ENCODE measurements around the gene TMEM108.

TMEM108 gene

DNA sequence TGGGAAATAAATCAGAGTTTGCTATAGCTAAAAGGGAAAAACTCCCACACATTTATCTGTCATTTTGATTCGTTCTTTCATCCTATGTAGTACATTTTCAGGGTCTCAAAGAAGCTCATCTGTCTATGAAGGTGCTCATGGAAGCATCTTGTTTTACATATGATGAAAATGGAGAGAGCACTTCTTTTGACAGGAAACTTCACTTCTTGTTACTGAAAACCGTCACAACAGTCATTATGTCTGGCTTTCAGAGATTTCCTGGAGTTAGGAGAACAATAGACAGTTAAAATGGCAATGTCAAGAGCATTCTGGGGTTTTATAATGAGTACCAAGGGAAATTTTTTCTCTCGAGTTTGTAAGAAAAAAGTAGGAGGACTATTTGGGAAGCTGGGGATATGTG lies 83.3 kb downstream of the TMEM108 start:
- no peak for DNase-seq

DNA sequence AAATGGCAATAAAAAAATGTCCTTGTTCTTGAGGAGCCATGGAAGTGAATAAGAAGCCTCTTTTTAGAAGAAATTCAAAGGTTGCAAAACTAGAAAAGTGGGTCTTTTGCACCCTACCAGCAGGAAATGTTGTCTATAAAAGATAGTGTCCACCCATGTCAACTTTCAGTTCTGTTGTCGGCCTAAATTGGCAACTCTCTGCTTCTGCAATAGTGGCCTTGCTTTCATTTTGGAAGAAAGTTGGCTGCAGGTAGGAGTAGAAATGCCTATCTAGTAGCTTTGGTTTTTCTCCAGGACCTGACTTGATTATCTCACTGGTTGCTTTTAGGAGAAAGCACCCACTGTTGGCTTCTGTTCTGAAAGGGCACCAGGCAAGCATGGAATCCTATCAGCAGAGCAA lies 85.4 kb downstream of the TMEM108 start:
- peak; percentile 11 for DNase-seq

DNA sequence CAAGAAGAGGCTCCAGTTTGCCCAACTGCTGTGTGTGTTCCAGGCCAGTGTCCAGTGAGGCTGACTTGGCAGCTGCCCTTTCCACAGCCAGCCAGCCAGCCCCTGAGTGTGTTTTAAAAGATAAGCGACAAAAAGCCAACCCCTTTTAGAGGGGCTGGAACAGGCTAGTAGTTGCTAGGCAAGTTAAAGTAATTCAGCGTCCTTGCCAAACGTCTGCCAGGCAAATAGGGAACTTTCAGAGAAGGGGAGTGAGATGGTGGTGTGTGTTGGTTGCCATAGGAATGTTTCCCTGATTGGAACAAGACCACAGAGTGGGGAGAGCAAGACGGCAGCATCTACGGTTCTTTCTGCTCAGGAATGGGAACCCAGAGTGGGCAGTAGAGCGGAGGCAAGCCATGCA lies 86.3 kb downstream of the TMEM108 start:
- peak; percentile 75 for DNase-seq

DNA sequence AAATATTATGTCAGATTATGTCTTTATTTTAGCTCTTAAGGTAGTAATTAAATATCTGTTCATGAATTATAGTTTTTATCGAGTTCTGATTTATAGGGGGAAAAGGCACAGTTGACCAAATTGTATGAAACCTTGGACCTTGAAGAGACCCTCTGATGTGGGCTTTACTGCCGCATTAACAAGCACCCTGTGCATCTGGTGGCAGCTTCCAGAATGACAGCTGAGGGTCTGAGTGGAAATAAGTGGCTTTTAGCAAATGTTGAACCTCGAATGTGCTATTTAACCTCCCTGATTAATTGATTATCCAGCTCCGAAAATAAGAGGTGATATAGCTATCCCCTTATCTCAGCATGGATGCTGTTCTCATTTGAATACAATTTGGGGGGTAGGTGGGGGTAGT lies 87.0 kb downstream of the TMEM108 start:
- no peak for DNase-seq

DNA sequence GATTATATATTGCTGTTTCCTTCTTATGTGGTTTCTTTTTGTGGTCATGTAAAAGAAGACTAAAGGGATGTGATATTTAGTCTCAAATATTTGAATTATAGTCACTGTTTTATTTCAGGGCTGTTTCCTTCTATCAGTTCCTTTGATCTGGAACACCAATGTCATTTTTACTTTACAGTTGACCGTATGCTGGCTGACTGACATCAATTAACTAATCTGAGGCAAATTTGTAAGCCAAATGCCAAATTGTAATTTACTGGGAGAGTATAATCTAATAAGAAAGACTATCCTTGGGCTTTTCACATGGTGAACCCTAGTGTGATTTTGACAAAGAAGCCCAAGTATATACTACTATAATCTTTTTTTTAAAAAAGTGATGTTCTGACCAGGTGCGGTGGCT lies 87.6 kb downstream of the TMEM108 start:
- no peak for DNase-seq

DNA sequence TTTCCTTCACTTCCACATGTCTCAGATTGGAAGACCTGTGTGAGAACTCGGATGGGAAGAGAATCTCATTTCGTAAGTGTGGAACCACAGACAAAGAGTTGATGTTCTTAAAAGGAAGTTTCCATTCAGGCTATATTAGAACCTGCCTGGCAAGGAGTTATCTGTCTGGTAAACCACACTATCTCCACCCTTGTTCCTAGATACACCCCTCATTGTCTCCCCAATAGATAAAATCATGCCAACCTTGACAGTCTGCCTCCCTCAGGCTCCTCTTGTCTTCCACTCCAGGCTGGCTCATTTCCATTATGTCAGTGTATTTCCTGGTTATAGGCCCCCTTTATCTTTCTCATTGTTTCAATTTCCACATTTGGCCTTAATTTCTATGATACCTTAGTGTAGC lies 89.2 kb downstream of the TMEM108 start:
- peak; percentile 16 for DNase-seq

DNA sequence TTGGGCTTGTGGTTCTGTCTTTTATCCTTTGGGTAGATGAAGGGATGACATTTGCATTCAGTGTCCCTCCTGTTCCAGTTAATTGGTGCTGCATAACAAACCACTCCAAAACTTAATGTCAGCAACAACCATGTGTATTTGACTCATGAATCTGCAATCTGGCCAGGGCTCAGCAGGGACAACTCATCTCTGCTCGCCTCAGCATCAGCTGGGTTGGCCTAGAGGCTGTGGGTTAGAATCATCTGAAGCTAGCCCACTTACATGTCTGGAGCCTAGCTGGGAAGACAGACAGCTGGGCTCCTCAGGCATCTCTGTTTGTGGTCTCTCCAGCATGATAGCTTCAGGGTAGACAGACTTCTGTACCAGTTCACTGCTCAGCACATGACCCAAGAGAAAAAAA lies 92.0 kb downstream of the TMEM108 start:
- no peak for DNase-seq

DNA sequence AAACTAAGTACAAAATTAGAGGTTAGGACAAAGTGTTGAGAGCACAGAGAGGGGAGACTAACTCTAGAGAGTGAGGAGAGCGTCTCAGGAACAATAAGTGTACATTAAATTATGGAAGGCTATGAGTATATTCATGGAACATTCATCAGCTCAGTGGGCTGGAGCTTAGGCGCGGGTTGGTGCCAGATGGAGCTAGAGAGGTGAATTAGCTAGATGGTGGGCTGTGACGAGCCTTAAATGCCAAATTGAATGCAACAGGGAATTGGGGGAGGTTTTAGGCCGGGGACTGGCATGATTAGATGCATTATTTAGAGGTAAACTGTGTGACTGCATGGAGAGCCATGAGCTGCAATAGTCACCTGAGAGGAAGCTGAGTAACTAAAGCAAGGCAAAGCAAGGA lies 97.1 kb downstream of the TMEM108 start:
- DNase-seq, result no peak

DNA sequence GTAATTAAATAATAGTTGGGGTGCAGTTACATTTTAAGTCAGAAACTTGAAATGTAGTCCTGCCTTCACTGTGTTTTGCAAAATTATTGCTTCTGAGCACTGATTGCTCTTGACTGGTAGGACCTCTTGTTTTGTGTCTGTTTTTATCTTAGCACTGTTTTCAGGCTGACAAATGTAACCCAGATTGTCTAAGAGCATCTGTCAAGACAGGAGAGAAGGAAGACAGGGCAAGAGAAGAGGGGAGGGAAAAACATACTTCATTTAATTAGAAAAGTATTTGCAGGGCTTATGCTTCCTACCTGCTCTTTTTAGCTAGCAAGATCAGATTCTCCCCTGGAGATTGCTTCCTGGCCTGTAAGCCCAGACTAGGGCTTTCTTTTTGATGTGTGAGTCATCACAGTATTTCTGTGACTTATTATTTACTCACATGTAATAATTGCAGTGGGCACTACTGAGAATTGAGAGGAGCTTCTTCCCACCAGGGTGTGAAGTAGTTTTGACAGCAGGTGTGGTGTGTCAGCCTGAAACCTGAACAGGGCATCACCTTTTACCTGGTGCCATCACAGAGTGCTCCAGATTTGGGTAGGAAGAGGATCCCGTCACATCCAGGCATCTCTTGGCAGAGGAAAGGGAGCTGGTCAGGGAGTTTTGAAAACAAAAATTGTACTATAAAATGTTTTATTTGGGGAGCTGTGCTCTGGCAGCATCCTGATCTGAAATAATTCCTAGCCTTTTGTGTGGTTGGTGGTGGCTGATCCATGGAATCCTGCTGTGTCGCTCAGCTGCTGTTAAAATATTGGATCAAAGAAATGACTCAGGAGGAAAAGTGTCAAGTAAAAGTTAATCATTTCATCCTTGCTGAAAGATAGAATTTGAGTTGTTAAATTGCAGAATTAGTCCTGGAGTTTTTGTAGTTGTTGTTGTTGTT lies 98.2 kb downstream of the TMEM108 start:
- DNase-seq, result no peak

DNA sequence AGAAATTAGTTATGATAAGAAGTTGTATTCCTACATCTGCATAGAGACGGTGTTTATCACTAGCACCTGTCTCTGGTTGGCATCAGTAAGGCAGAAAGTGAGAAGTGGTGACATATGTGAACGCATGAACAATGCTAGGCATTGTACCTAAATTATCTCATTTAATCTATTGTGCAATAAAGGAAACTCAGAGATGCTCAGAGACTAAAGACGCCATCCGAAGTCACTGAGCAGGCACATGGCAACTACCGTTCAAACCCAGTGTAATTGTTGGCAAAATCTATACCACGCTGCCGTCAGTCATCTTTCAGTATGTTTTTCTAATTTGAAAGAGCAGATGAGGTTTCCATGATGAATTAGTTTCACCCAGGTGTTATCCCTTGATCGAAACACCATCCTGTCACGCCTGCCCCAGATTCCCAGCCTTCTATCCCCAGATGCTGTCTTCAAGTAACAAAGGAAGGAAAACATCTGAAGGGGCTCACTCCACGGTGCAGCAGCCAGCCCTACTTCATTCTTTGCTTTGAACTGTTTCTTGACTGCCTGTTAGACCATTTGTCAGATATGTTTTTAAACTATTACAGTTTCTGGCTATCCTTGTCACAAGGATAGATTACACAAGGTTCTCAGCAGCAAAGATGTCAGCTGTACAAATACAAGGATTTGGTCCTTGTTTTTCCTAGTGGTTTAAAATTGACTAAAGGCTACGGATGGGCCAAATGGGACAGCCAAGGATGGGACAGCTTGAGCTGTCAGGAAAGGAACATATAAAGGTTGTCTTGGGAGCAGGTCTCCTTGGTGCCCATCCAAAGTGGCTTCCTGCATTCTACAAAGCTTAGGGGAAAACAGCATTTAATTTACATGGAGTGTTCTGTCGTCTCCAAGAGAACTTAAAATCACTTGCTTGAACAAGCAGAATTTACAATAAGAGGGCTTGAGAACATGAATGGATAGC lies 99.1 kb downstream of the TMEM108 start:
- DNase-seq, result no peak

DNA sequence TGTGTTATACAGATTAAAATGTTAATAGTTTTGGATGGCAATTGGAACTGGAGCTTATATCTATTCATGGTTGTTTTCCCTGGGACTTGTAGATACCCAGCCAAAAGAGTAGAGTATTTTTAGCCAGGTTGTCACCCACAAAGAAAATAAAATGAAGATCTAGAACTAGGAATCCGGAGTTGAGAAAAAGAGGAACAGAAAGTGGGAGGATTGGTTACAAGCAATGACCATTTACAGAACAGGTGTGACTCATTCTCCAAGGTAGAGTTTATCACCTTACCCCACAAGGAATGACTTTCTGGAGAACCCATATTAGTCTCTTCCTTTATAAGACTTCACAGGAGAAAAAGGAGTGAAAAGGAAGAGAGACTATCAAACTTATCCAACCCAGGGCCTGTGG lies 99.8 kb downstream of the TMEM108 start:
- DNase-seq, result no peak

DNA sequence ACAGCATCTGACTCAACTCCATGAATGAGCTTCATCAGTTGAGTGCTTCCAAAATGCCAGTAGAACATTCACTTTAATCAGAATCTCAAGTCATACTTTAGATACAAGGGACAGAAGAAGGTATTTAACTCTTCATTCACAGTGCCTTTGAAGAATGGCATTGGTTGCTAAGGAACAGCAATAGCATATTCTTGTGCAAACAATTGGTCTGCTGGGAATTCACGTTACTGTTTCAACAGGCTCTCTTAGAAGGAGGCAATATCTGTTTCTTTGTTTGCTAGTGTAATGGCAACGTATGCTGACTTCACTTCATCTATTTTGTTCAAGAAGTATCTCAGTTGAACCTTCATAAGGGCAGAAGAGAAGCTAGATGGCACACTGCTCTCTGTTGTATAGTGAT lies 113.9 kb downstream of the TMEM108 start:
- no peak for DNase-seq

DNA sequence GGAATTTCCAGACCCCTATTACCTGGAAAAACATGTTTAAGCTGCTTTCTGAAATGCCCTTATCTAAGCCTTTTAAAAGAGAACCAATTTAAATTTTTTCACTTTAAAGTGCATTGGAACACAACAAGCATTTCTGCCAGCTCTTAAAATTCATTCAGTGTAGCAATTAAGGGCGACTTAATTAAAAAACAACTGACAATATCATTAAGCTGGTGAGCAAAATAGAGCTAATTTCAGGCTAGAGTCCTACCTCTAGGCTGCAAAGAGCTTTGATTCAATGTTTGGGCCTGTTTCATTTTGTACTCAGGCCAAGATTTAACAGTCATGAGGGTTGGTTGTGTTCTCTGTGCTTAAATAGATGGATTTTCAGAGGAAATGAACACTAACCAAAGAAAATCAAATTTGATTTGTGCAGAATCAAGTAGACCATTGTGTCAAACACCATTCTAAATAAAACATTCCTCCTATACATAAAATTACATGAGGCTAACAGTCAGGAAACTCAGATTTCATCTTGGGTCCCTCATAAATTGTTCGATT lies 114.6 kb downstream of the TMEM108 start:
- DNase-seq, result no peak

DNA sequence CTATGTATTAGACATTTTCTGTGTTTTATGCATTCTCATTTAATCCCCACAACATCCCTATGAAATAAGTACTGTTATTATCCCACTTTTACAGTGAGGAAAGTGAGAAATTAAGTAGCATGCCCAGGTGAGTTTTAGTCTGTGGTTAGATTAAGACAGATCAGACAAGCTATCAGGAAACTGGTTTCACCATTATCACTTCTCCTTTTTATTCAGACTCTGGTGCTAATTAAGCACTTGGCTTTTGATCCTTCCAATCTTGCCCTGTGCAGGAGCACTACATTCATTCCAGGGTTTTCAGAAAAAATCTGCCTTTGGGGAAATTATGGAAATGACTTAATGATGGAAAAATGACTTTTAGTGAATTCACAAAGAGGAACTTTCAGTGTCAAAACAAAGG lies 115.2 kb downstream of the TMEM108 start:
- DNase-seq, result peak; percentile 29

DNA sequence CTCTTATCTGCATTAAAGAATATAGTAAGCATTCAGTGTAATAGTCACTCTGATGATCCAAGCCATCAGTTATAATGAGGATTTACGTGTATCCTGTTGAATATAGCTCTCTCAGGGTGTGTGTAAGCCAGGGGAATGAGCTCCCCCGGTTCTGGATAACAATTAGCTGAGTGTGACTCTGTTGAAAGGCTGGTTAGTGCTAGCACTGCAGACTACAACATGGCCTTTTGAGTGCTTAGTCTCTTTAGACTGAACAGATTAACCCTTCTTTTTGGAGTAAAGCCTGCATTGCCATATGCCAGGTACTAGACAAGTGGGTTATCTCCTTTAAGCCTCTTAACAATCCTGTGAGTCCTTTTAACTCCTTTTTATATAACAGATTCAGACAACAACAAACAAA lies 119.5 kb downstream of the TMEM108 start:
- no peak for DNase-seq

DNA sequence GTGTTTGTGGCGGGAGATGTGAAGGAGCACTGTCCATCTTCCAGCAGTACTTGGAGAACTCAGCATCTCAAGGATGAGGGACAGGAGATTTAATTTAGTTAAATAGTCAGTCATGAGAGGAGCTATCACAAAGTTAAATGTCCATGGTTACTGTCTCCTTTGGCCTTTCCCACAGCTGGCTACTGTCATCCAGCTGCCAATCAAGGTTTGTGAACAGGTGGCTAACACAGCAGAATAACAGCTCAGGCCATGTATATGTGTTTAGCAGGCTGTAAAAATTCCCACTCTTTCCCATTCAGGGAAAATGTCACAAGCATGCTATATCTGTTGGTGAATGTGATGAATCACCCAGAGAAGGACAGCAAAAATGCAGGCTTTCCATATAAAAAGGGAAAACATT lies 120.5 kb downstream of the TMEM108 start:
- no peak for DNase-seq

DNA sequence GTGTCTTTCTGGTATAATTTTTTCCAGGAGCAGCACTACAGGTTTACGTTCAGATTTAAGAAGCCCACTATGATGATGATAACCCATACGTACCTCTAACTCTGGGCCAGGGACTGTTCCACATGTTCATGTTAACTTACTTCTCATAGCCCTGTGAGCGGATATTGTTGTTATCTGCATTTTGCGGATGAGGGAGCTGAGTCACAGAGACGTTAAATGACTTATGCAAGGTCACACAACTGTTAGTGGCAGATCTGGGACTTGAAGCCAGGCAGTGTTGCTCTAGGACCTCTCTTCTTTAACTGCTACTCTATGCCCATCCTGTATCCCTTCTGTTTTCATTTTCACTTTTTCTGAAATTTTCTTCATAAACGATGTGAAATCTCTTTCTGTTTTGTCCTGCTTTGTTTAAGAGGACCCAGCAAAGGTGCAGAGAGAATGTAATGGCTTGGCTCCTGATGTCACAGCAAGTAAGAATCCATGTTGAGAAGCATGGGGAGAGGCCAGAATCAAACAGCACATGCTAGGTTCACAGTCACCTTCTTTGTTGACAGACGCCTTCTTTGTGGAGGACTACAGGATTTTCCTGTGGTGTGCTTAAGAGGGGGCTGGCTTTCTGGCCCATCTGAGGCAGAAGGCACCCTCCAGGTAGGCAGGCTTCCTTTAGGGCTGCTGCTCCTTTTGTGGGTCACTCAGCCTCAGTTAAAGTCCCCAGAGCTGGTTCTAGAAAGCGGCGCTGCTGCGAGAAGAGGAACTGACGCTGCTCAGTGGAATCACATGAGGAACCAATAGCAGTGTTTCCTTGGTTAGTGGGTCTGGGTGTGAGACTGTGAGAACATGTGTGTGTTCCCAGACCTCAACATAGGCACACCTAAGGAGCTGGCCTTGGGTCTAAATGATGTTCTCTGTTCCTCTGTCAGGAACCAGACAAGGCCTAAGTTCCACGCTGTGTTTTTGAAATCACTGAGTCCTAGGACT lies 121.6 kb downstream of the TMEM108 start:
- peak; percentile 9 for DNase-seq

DNA sequence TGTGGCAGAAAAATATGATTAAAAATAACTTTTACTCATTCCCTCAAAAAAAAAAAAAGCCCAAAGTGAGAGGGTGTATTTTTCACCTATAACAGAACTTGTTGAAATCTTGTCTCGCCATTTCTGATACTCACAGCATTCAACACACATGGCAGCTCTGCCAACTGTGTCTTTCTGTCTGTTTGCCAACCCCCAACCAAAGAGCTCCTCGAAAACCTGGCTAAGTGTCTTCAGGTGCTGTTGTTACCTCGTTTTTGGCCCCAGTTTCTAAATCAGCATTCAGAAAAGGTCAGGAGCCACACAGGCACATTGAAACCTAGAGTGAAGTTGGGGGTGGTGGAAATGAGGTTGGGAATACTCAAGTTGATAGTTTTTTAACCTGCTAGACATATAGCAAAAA lies 123.5 kb downstream of the TMEM108 start:
- no peak for DNase-seq

DNA sequence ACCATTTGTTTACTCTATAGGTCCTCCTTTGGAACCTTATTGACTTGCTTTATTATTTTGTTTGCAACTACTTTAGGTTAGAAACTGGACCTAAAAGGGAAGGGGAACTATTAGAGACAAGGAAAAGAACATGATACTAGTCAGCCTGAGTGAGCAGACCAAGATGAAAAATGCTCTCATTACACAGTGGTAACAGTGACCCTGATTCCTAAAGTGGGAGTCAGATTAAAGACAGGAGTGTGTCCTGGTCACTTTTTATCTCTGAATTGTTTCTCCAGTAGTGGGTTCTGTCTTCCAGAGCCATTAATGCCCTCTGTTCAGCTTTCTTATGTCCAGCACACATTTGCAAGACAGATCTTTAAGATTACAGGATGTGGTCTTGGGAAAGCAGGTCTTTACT lies 124.1 kb downstream of the TMEM108 start:
- no peak for DNase-seq

DNA sequence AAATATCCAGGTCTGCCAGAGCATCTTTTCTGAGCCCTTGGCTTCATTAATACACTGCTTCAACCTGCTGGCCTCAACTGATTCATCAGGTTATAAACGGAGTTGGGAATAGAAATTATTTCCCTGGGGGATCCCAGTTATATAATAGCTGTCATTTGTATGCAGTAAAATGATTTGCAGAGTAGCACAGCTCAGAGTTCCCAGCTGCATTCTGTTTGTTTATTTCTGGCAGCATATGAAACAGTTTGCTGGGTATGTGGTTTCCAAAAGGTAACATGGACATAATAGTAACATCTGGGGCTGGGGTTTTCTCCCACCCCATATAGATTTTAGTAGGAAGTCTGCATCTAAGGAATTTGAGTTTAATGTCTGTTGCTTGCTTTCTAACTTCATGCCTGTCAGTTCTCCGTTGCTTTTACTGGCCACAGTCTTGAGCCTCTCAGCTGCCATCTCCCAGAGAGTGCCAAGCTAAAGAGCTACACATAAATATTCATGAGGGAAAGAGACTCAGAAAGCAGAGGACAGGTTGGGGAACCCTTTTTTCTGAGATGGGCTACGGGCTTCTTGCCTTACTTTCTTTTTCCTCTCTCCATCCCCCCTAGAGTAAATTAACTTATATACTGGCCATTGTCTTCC lies 124.6 kb downstream of the TMEM108 start:
- no peak for DNase-seq

DNA sequence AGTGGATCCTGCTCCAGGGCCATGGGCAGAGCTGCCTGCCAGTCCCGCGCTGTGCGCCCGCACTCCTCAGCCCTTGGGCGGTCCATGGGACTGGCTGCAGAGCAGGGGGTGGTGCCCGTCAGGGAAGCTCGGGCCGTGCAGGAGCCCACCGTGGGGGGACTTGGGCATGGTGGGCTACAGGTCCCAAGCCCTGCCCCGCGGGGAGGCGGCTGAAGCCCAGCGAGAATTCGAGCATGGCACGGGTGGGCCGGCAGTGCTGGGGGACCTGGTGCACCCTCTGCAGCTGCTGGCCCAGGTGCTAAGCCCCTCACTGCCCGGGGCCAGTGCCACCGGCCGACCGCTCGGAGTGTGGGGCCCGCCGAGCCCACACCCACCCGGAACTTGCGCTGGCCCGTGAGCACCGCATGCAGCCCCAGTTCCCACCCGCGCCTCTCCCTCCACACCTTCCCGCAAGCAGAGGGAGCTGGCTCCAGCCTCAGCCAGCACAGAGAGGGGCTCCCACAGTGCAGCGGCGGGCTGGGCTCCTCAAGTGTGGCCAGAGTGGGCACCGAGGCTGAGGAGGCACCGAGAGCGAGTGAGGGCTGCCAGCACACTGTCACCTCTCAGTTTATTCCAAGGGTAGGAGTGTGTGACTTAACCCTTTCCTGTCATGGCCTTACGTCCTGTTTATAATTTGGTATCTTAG lies 129.3 kb downstream of the TMEM108 start:
- no peak for DNase-seq
